HK-2 (cell line): ENCODE data around the gene PML.
"Not testable (repeated sequence)": the region's sequence is repeated elsewhere in the genome, so short reads cannot be mapped to it uniquely, and the experiment has no call there.

ENCODE experiments used
- DNase-seq: peaks from one replicate; pipeline ENCODE4 v3.0.0-alpha.2; 2018; ENCODE audit not compliant: unreplicated experiment

PML gene

GRCh38 chr15:74038707-74039655 is 44.5 kb downstream of the PML start:
- DNase-seq: no peak

DNA sequence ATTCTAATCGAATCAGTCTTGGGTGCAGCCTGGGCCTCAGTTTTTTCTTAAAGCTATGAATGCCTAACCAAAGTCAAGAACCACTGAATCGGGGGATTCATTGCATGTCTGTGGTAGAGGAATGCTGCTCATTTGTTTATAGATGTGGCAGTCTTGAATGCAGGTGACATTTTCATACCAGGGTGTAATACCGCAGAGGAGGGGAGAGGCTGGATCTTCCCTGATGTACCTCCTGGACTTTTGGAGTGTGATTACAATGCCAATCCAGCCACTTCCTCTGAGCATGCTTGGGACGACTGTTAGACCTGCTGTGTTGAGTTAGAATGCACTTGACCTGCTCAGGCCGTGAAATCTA is 45.1 kb downstream of the PML start:
- DNase-seq: no peak

DNA sequence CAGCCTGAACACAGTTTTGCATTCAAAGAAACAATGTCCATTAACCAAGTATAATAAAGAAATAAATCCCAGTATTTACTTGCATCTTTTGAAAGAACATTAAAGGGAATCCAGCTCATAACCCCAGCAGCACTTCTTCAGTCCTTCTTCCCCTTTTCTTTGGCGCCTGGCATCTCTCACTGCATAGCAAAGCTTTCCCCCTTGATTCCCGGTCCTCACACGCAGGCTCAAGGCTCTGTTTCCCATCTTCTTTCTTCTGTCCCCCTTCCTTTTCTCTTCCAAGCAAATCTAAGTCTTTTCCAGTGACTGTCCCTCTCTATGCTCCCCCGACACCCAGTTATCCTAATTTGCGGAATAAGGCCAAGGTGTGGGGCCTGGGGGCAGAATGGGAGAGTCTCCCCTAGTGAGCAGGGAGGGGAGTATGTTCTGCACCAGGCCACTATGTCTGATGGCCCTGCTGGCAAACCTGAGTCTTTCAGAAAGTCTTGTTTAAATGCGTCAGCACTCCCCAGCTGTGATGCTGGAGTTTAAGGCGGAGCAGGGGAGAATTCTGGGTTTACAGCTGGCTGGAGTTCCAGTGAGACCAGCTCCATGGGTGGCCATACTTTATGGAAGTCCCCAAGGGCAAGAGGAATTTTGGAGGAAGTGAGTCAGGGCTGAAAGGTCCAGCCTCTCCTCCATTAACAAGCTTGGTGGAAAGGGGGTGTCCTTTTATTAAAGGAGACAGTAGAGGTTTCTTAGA is 45.8 kb downstream of the PML start:
- no peak for DNase-seq

- DNase-seq: no peak
Measured at GRCh38 chr15:74041311-74041756, 46.8 kb downstream of the PML start.

DNA sequence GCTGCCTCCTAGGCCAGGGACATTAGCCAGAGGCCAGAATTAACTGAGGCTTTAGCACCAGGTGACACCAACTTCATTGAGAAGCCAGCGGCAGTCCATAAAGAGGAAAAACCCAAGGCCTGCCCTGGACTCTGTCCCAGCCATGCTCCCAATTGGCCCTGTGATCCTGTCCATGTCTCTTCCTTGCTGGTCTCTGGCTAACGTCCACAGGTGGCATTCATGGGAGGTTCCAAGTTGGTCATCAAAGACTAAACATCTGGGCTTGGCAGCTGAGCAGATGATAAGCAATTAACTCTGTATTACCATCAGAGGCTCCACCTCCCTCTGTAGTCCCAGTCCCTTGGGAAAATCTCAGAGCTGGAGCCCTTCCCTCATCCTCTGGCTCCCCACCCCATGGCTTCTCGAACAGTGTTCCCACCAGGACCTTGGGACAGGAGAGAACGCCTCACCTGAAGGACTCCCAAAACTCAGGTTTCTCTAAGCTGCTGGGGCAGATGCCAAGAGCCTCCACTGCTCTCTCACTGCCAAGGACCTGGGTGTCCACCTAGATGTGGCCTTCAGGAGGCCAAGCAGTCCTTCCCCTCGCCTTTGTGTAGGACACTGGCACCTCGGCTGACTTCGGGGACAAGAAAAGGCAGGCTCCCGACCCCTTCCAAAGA is 47.4 kb downstream of the PML start:
- DNase-seq: no peak

GRCh38 chr15:74042603-74043424 is 48.3 kb downstream of the PML start:
- no peak for DNase-seq

- DNase-seq: no peak
Measured at GRCh38 chr15:74043425-74044266, 49.1 kb downstream of the PML start.

DNA sequence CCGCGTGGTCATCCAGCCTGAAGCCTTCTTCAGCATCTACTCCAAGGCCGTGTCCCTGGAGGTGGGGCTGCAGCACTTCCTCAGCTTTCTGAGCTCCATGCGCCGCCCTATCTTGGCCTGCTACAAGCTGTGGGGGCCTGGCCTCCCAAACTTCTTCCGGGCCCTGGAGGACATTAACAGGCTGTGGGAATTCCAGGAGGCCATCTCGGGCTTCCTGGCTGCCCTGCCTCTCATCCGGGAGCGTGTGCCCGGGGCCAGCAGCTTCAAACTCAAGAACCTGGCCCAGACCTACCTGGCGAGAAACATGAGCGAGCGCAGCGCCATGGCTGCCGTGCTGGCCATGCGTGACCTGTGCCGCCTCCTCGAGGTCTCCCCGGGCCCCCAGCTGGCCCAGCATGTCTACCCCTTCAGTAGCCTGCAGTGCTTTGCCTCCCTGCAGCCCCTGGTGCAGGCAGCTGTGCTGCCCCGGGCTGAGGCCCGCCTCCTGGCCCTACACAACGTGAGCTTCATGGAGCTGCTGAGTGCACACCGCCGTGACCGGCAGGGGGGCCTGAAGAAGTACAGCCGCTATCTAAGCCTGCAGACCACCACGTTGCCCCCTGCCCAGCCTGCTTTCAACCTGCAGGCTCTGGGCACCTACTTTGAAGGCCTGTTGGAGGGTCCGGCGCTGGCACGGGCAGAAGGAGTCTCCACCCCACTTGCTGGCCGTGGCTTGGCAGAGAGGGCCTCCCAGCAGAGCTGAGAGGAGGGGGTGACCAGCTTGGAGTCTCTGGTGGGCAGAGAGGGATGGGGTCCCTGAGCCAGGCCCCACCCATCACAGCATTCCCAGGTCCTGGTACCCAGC is 50.0 kb downstream of the PML start:
- DNase-seq: no peak

DNA sequence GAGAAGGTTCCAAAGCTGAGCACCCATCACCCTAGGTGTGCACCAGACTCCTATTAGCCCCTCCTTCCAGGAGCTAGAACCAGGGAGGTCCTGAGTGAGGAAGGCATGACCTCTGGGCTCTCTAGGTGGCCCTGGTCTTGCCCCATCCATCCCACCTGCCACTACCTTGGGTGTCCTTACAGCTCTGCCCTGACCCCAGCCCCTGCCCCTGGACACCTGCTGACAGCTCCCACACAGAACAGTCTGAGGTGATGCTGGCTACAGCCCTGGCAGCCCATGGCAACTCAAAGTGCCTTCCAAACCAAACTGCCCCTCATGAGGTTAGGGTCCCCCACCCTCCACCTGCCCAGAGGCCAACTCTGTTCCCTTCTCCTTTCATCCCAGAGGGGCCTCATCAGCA is 50.7 kb downstream of the PML start:
- no peak for DNase-seq

DNA sequence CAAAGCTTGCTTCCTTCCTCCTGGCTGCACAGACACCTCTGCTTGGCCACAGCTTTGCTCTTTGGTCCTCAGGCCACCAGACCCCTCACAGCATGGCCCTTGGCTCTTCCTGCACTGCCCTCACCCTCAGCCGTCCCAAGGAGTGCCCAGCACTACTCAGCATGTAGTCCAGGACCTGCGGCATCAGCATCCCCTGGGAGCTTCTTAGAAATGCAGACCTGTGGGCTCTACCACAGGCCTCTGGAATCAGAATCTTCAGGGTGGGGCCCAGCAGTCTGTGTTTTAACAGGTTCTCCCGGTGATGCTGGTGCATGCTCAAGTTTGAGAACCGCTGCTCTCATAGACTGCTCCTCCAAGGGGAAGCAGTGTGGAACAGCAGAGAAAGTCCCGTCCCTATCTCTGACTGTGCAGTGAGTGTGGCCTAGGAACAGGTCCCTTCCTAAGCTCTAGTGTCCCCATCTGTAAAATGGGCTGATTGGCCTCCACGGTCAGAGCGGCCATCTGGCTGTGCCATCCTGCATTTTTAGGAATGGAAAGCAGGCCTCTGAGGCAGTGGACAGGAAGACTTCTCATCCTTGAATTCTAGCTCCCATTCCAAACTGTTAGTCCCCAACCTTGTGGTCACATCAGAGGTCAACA is 51.2 kb downstream of the PML start:
- DNase-seq: no peak

- no peak for DNase-seq
Measured at GRCh38 chr15:74046275-74046674, 51.8 kb downstream of the PML start.

DNA sequence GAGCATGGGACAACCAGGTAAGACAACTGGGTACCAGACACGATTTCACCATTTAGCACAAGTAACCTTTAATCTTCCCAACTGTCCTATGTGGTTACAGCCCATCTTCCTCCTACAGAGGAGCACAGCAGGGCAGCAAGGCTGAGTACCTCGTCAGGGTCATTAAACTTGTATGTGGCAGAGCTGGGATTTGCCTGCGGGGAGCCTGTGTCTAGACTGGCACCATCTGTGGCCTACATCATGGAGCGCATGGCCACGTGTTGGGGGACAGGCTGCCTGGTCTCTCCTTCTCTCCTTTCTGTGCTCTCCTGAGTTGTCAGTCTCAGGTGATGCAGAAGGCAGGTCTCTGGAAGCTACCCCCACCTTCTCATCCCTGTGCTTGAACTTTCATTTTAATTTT is 55.6 kb downstream of the PML start:
- DNase-seq: no peak

GRCh38 chr15:74050556-74051234 is 56.2 kb downstream of the PML start:
- no peak for DNase-seq

- not testable (repeated sequence) for DNase-seq
Measured at GRCh38 chr15:74052271-74053260, 58.0 kb downstream of the PML start.

- DNase-seq: no peak
Measured at GRCh38 chr15:74053517-74053916, 59.0 kb downstream of the PML start.

- DNase-seq: peak; percentile 48
Measured at GRCh38 chr15:74053941-74054529, 59.5 kb downstream of the PML start.

DNA sequence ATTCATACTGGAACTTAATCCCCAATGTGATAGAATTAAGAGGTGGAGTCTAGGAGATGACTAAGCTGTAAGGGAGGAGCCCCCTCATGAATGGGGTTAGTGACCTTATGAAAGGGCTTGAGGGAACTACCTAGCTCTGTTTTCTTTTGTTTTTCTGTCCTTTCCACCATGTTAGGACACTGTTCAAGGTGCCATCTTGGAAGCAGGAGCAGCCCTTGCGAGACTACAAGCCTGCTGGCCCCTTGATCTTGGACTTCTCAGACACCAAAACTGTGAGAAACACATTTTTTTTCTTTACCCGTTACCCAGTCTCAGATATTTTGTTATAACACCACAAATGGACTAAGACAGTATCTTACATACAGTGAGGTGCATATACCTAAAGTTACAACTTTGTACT is 61.3 kb downstream of the PML start:
- DNase-seq: no peak
